ENCODE results near the gene DCLK1. TPM values are rescaled to one million over a fixed set of nuclear protein-coding genes. Genes with fewer than 3 reads are reported as not detected.

DCLK1 gene
- total and polyA plus RNA-seq, 10 of the 15 experiments (the other 5 are each of a cell fraction or from before 2014, with no cell fraction given), result not detected

- TF ChIP-seq ZBTB40 (IDR thresholded peaks at IDR 0.05; ENCODE audit: borderline replicate concordance), result no peak
- no peak for TF ChIP-seq POLR2AphosphoS5 (IDR thresholded peaks at IDR 0.05; ENCODE audit: low read length)
Observed at GRCh38 chr13:35926859-35927530, 204.2 kb downstream of the DCLK1 start (continued).

GRCh38 chr13:35925669-35926068, 205.5 kb downstream of the DCLK1 start:
- no peak for ATAC-seq
- no peak for DNase-seq (ENCODE audit: low read depth, low spot score)
- POLR2A ChIA-PET, result no interaction called here
- H3K9me3 ChIP-seq (replicated peaks; ENCODE audit: control insufficient read depth, insufficient read depth, low read length), result no peaks in the 10 kb centered on the region; the same call in 2 of the 3 replicates
- no peak overlapping the region for H3K9ac ChIP-seq (ENCODE audit: control insufficient read depth, insufficient read depth, low read length)
- H3K4me3 ChIP-seq, result no peak overlapping the region
- in situ Hi-C loops (cut with MboI) (no loop called here), intact Hi-C loops (cut with micrococcal nuclease; ENCODE audit: unreplicated experiment) (no loop called here)
- H3K27ac ChIP-seq (ENCODE audit: control insufficient read depth, insufficient read depth), result no peak overlapping the region
- no peak overlapping the region for H2AFZ ChIP-seq (ENCODE audit: control insufficient read depth, low read depth, low read length)
- no TSS peak for BruUV-seq (replicated peaks)
- 63% methylated on average over 3 of the region's 3 CpGs for WGBS (ENCODE audit: insufficient coverage, insufficient replicate concordance, low lambda C conversion rate, missing lambda C conversion rate)
- H3K27me3 ChIP-seq (replicated peaks in 1 of 2; ENCODE audit: control insufficient read depth in 2 of 2, insufficient read depth in 2 of 2, low read length in 1 of 2), result no peaks in the 10 kb centered on the region
- H3K79me2 ChIP-seq (ENCODE audit: control insufficient read depth, insufficient read depth, low read length), result no peaks in the 10 kb centered on the region
- no peaks in the 10 kb centered on the region for H4K20me1 ChIP-seq (ENCODE audit: control insufficient read depth, insufficient read depth)
- FAIRE-seq, result no peak
- H3K4me2 ChIP-seq (ENCODE audit: control insufficient read depth, insufficient read depth), result no peak overlapping the region
- RAD21 ChIA-PET (ENCODE audit: unreplicated experiment), result no interaction called here
- no peaks in the 10 kb centered on the region for H3K4me1 ChIP-seq (ENCODE audit: control insufficient read depth, insufficient read depth, low read length)
- CTCF ChIA-PET, result no interaction called here
- SMC1A ChIA-PET (ENCODE audit: uncharacterized antibody, unreplicated experiment), result no interaction called here
- no peaks in the 10 kb centered on the region for H3K36me3 ChIP-seq (ENCODE audit: control insufficient read depth in 2 of 2, insufficient read depth in 2 of 2, low read length in 1 of 2)
- no peak for TF ChIP-seq TCF7 (IDR thresholded peaks at IDR 0.05; ENCODE audit: borderline replicate concordance)
- TF ChIP-seq POU2F2 (IDR thresholded peaks at IDR 0.05; ENCODE audit: borderline replicate concordance, low read depth, low read length), result no peak
- no peak for TF ChIP-seq USF2 (IDR thresholded peaks at IDR 0.05; ENCODE audit: borderline replicate concordance, low read depth, low read length)
- TF ChIP-seq ETV6 (conservative IDR thresholded peaks at IDR 0.05 in 1 of 2, IDR thresholded peaks at IDR 0.05 in 1 of 2; ENCODE audit: borderline replicate concordance in 1 of 2, low read depth in 1 of 2), result no peak
- TF ChIP-seq, protein P1, sequence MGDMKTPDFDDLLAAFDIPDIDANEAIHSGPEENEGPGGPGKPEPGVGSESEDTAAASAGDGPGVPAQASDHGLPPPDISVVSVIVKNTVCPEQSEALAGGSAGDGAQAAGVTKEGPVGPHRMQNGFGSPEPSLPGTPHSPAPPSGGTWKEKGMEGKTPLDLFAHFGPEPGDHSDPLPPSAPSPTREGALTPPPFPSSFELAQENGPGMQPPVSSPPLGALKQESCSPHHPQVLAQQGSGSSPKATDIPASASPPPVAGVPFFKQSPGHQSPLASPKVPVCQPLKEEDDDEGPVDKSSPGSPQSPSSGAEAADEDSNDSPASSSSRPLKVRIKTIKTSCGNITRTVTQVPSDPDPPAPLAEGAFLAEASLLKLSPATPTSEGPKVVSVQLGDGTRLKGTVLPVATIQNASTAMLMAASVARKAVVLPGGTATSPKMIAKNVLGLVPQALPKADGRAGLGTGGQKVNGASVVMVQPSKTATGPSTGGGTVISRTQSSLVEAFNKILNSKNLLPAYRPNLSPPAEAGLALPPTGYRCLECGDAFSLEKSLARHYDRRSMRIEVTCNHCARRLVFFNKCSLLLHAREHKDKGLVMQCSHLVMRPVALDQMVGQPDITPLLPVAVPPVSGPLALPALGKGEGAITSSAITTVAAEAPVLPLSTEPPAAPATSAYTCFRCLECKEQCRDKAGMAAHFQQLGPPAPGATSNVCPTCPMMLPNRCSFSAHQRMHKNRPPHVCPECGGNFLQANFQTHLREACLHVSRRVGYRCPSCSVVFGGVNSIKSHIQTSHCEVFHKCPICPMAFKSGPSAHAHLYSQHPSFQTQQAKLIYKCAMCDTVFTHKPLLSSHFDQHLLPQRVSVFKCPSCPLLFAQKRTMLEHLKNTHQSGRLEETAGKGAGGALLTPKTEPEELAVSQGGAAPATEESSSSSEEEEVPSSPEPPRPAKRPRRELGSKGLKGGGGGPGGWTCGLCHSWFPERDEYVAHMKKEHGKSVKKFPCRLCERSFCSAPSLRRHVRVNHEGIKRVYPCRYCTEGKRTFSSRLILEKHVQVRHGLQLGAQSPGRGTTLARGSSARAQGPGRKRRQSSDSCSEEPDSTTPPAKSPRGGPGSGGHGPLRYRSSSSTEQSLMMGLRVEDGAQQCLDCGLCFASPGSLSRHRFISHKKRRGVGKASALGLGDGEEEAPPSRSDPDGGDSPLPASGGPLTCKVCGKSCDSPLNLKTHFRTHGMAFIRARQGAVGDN (IDR thresholded peaks at IDR 0.05), result no peak
- no peak for TF ChIP-seq EZH2 (IDR thresholded peaks at IDR 0.05; ENCODE audit: borderline replicate concordance, control insufficient read depth, low read depth, low read length)
- TF ChIP-seq CBFB (IDR thresholded peaks at IDR 0.05; ENCODE audit: low read depth), result no peak
- TF ChIP-seq, protein P2, sequence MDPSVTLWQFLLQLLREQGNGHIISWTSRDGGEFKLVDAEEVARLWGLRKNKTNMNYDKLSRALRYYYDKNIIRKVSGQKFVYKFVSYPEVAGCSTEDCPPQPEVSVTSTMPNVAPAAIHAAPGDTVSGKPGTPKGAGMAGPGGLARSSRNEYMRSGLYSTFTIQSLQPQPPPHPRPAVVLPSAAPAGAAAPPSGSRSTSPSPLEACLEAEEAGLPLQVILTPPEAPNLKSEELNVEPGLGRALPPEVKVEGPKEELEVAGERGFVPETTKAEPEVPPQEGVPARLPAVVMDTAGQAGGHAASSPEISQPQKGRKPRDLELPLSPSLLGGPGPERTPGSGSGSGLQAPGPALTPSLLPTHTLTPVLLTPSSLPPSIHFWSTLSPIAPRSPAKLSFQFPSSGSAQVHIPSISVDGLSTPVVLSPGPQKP (IDR thresholded peaks at IDR 0.05; ENCODE audit: low read depth, low read length), result no peak
- TF ChIP-seq SMAD5 (IDR thresholded peaks at IDR 0.05; ENCODE audit: low read depth), result no peak
